Testis (tissue), 3 donors: ENCODE results near the gene CYP2J2. TPM values are rescaled to one million over a fixed set of nuclear protein-coding genes. Genes with fewer than 3 reads are reported as not detected.
"Not testable (repeated sequence)": the region's sequence is repeated elsewhere in the genome, so short reads cannot be mapped to it uniquely, and the experiment has no call there.

Experiments used
- DNase-seq: peaks from one replicate; pipeline ENCODE4 v3.0.0-alpha.2; 2019
- H3K27ac ChIP-seq, 2 donors: fragments of 200-600 bp; sonication (generic); one replicate each; pipeline ENCODE4 v1.5.1; 2019
- H3K27me3 ChIP-seq: fragments of 200-600 bp; sonication (generic); one replicate; pipeline ENCODE4 v1.5.1; 2019
- H3K36me3 ChIP-seq: fragments of 200-600 bp; sonication (generic); one replicate; pipeline ENCODE4 v1.5.1; 2017; ENCODE audit warnings: low read depth; ENCODE audit errors: missing control alignments
- H3K4me1 ChIP-seq: fragments of 200-600 bp; sonication (generic); one replicate; pipeline ENCODE4 v1.5.1; 2019
- H3K4me3 ChIP-seq, 2 donors: fragments of 200-600 bp; sonication (generic); one replicate each; pipeline ENCODE4 v1.5.1; 2017 to 2019
- H3K9me3 ChIP-seq: fragments of 200-600 bp; sonication (generic); one replicate; pipeline ENCODE4 v1.5.1; 2017
- CTCF ChIP-seq, 3 experiments: fragments of 450-650 bp in 2 of 3; fragments of 200-600 bp in 1 of 3; sonication (generic) in 1 of 3; IDR thresholded peaks; one replicate each; pipeline ENCODE4 v1.5.1; 2016 to 2019; ENCODE audit warnings: antibody characterized with exemption in 3 of 3, mild to moderate bottlenecking in 2 of 3, moderate library complexity in 1 of 3
- POLR2A ChIP-seq: fragments of 450-650 bp; IDR thresholded peaks from one replicate; pipeline ENCODE4 v1.6.1; 2017; ENCODE audit warnings: antibody characterized with exemption, mild to moderate bottlenecking, moderate library complexity
- whole genome bisulfite sequencing, 2 donors: methylation state at CpG; one replicate each; pipeline ENCODE4 v1.1.5; 2018; 5-methylcytosine and 5-hydroxymethylcytosine counted together
- intact Hi-C: fragments of 100-400 bp; cut with DNase I; formaldehyde crosslinking; loops from one replicate; pipeline ENCODE4 v1.15.1; 2023; ENCODE audit warnings: low total_unique reads
- polyA plus RNA-seq: library from polyadenylated mRNA; stranded (reverse); fragments of 350-450 nt; fragmentation: Illumina TruSeq; extraction: RNeasy Lipid Tissue Mini Kit (QIAGEN cat#74804); gene quantifications from one replicate; pipeline ENCODE4 v1.2.3, GENCODE V29; 2014; ENCODE audit warnings: low read depth, low replicate concordance; ENCODE audit not compliant: insufficient read depth
- total RNA-seq, 2 donors: library from RNA; depleted of rRNA; stranded (reverse); fragments of >200 nt; gene quantifications; one replicate each; pipeline ENCODE4 v1.2.3, GENCODE V29; 2016

CYP2J2 gene
- total and polyA plus RNA-seq, 3 donors from 2014 or later, result 2.7 to 8.1 (median 3.1) TPM

DNA sequence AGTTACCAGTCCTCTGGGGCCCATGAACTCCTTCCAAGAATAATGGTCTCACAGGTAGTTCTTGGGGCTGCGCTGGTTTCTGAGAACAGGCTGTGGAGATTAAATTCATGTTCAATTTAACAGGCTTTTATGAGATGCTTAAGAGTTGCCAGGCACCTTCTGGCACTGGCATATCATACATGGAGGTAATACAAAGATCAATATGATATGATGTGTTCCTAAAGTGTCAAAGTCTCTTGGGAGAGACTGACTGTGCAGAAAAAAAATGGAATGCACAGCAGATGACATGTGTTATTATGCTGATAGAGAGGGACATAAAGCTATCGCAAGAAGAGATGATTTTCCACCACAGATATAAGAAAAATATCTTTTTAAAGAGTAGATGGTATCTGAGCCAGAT, 6.8 kb downstream of the CYP2J2 start:
- Histone ChIP-seq H3K27me3 (no peaks in the 10 kb centered on the region), H3K36me3 (no peaks in the 10 kb centered on the region), H3K27ac (no peak overlapping the region), H3K9me3 (no peaks in the 10 kb centered on the region), H3K4me1 (no peaks in the 10 kb centered on the region), H3K4me3 (no peak overlapping the region)
- intact Hi-C loops, result no loop called here
- TF ChIP-seq POLR2A (no peak), CTCF (IDR thresholded peaks at IDR 0.05) (no peak)
- WGBS, 2 donors, result 71 to 93% methylated on average over 2 of the region's 2 CpGs
- no peak for DNase-seq

DNA sequence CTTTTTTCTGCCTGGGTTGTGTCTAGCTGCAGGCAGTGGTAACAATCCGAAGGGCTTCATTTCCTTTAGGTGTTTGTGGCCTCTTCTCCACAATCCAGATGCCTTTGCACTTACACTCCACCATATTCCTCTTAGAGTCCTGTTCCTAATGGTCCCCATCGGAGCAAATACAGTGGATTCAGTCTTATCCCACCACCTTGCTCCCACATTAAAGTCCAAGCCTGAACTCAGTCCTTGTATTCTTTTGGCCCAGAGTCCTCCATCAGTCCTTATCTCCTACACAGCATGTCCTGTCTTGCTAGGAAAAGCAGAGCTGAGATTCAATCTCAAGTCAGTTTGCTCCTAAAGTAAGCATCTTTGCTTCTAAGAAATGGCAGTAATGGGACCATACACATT, 8.8 kb downstream of the CYP2J2 start:
- TF ChIP-seq POLR2A (no peak), CTCF (IDR thresholded peaks at IDR 0.05) (no peak)
- Histone ChIP-seq H3K27me3 (no peaks in the 10 kb centered on the region), H3K4me1 (no peaks in the 10 kb centered on the region), H3K4me3 (no peak overlapping the region), H3K9me3 (no peaks in the 10 kb centered on the region), H3K27ac (no peak overlapping the region), H3K36me3 (no peaks in the 10 kb centered on the region)
- 96 to 100% methylated on average over 2 of the region's 2 CpGs for WGBS, 2 donors
- intact Hi-C loops, result no loop called here
- no peak for DNase-seq

- no peak for TF ChIP-seq POLR2A
- no peak for TF ChIP-seq CTCF (IDR thresholded peaks at IDR 0.05)
- intact Hi-C loops, result no loop called here
- no peaks in the 10 kb centered on the region for H3K36me3 ChIP-seq
- no peaks in the 10 kb centered on the region for H3K4me1 ChIP-seq
- 87 to 91% methylated on average over 10 of the region's 10 CpGs for WGBS, 2 donors
- H3K27ac ChIP-seq, result no peak overlapping the region
- no peak for DNase-seq
- H3K9me3 ChIP-seq, result no peaks in the 10 kb centered on the region
- H3K4me3 ChIP-seq, result no peak overlapping the region
- H3K27me3 ChIP-seq, result no peaks in the 10 kb centered on the region
These were observed 9.4 kb downstream of the CYP2J2 start for GRCh38 chr1:59917026-59917784.

DNA sequence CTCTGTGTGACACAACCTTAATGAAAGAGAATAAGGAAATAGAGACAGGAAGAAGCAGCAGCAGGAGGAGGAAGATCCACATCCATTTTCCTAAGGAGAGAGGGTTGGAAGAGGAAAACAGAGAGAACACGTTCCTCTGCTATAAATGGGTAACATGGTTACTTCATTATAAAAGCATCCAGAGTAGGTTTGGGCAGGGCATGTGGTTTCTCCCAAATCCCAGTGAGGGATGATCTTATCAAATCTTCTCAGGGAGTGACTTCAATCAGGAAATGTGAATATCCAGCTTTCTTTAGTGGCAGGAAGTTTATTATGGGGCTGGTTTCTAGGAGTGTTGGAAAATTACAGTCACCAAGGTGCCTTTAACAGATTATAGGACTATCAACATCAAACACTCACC, 11.1 kb downstream of the CYP2J2 start:
- 55 to 67% methylated on average over 1 of the region's 1 CpG for WGBS, 2 donors
- intact Hi-C loops, result no loop called here
- no peaks in the 10 kb centered on the region for H3K27me3 ChIP-seq
- H3K4me3 ChIP-seq, result no peak overlapping the region
- H3K4me1 ChIP-seq, result no peaks in the 10 kb centered on the region
- no peak for DNase-seq
- no peaks in the 10 kb centered on the region for H3K36me3 ChIP-seq
- no peak for TF ChIP-seq CTCF (IDR thresholded peaks at IDR 0.05)
- no peak for TF ChIP-seq POLR2A
- H3K9me3 ChIP-seq, result no peaks in the 10 kb centered on the region
- H3K27ac ChIP-seq, result no peak overlapping the region

DNA sequence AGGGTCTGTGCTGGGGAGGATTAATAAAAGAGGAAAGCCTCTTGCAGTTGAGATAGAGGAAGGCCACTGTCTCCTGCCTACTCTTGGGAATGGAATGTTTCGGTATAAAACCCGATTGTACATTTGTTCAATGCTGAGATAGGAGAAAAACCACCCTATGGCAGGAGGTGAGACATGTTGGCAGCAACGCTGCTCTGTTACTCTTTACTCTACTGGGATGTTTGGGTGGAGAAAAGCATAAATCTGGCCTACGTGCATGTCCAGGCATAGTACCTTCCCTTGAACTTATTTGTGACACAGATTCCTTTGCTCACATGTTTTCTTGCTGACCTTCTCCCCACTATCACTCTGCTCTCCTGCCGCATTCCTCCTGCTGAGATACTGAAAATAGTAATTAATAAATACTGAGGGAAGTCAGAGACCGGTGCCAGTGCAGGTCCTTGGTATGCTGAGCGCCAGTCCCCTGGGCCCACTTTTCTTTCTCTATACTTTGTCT, 11.7 kb downstream of the CYP2J2 start:
- WGBS, 2 donors, result 67 to 73% methylated on average over 7 of the region's 7 CpGs
- H3K27me3 ChIP-seq, H3K4me3 ChIP-seq, H3K9me3 ChIP-seq, H3K4me1 ChIP-seq, DNase-seq, H3K36me3 ChIP-seq, intact Hi-C loops, H3K27ac ChIP-seq: not testable (repeated sequence)
